NCI-H146 (cell line): ENCODE measurements around the gene DLEC1.
A peak's percentile ranks its signal among the peaks of the same experiment; 100 is the strongest.

Source experiments
- DNase-seq: peaks from one replicate; lab custom pipeline; 2025; lab: John Stamatoyannopoulos, UW

The DLEC1 gene, protein sequence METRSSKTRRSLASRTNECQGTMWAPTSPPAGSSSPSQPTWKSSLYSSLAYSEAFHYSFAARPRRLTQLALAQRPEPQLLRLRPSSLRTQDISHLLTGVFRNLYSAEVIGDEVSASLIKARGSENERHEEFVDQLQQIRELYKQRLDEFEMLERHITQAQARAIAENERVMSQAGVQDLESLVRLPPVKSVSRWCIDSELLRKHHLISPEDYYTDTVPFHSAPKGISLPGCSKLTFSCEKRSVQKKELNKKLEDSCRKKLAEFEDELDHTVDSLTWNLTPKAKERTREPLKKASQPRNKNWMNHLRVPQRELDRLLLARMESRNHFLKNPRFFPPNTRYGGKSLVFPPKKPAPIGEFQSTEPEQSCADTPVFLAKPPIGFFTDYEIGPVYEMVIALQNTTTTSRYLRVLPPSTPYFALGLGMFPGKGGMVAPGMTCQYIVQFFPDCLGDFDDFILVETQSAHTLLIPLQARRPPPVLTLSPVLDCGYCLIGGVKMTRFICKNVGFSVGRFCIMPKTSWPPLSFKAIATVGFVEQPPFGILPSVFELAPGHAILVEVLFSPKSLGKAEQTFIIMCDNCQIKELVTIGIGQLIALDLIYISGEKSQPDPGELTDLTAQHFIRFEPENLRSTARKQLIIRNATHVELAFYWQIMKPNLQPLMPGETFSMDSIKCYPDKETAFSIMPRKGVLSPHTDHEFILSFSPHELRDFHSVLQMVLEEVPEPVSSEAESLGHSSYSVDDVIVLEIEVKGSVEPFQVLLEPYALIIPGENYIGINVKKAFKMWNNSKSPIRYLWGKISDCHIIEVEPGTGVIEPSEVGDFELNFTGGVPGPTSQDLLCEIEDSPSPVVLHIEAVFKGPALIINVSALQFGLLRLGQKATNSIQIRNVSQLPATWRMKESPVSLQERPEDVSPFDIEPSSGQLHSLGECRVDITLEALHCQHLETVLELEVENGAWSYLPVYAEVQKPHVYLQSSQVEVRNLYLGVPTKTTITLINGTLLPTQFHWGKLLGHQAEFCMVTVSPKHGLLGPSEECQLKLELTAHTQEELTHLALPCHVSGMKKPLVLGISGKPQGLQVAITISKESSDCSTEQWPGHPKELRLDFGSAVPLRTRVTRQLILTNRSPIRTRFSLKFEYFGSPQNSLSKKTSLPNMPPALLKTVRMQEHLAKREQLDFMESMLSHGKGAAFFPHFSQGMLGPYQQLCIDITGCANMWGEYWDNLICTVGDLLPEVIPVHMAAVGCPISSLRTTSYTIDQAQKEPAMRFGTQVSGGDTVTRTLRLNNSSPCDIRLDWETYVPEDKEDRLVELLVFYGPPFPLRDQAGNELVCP (N-terminal part only)

GRCh38 chr3:38039101-38039898 is at the start of gene DLEC1:
Gene DLEC1 (plus strand): TSS chr3:38039208. CDS start chr3:38039226, 18 bp downstream.
- peak; percentile 51 for DNase-seq

- no peak for DNase-seq
These were observed 49.1 kb upstream of the DLEC1 start for GRCh38 chr3:37989821-37990480.

DNA sequence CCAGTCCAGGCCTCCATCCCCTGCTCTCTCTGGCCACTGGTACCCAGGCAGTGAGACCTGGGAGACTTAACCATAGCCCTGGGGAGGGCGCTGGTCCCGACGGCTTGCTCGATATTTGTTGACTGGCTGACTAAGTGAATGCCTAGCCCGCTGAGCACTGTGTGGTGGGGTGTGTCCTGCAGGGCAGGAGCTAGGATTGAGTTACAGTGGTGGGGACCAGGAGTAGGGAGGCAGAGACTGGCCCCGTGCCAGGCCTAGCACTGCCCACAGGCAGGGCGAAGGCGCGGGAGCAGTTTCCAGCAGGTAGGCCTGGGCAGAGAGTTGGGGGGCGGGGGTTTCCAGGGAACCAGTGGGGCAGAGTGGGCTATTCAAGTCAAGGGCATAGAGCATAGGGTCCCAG is 48.5 kb upstream of the DLEC1 start, which contains the start of gene VILL:
TSS of gene VILL (plus strand) at position 260 of the 400 bp plus-strand sequence. CDS start 2,887 bp downstream, outside the sequence.
- no peak for DNase-seq

DNA sequence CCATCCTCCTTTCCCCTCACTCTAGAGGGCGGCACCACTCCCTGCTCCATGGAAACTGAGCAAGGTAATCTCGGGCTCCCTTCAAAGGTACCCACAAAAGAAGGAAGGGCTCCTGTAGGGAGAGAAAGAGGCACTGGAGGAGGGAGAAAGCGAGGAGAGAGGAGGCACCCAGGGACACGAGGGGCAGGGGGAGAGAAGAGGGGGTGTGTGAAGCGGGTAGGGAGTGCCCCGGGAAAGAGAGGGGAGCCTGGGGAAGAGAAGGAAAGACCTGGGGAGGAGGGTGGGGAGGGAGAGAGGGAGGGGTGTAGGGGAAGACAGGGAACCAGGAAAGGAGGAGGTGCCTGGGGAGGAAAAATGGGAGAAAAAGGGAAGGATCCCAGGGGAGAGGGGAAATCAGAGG is 47.9 kb upstream of the DLEC1 start:
- no peak for DNase-seq

DNA sequence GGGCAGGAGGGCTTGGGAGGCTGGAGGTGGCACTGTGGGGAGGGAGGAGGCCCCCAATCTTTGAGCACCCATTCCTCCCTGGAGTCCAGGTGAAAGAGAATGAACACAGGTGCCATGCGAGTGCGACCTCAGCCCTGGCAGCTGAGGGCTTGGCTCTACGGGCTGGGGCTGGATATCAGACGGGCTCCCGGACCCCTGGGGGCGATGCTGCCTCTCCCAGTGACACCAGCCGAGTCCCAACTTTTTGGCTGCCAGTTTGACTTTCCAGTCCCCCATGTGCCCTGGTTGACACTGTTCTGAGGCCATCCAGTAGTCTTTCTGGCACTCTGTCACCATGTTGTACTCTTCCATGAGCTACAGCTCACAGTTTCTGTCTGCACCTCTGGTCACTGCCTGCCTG is 47.2 kb upstream of the DLEC1 start:
- DNase-seq, result no peak

DNA sequence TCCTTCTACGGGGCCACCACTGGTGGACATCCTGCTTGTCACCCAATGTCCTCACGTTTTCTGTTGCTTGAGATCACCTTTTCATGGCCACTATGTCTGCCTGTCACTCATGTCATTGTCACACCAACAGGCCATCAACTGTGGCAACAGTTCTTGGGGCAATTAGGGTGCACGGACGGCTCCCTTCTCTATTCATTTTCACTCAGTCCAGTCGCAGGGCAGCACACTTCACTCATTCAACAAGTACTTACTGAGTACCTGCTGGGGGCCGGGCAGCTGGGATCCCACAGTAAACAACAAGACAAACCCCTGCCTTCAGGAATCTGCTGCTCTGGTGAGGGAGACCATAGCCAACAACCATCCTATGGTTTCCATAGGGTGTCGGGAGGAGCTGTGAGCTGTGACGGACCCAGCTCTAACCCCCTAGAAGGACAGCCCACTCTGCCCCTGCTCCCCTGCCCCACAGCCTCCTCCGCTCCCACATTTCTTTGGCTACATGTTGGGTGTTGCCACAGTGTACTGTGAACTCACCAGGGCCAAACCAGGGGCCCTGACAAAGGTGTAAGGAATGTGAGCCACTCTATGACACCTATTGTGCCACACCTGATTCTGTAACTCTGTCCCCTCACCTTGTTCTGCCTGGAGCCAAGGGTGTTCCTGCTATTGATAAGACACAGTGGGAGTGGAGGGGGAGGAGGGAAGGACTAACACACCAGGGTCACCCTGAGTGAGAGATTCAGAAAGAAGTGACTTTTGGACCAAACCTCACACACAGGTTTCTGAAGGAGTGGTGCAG is 46.5 kb upstream of the DLEC1 start:
- DNase-seq, result no peak

GRCh38 chr3:37993067-37993455 is 45.9 kb upstream of the DLEC1 start:
- no peak for DNase-seq

GRCh38 chr3:37993460-37993819 is 45.6 kb upstream of the DLEC1 start:
- no peak for DNase-seq

DNA sequence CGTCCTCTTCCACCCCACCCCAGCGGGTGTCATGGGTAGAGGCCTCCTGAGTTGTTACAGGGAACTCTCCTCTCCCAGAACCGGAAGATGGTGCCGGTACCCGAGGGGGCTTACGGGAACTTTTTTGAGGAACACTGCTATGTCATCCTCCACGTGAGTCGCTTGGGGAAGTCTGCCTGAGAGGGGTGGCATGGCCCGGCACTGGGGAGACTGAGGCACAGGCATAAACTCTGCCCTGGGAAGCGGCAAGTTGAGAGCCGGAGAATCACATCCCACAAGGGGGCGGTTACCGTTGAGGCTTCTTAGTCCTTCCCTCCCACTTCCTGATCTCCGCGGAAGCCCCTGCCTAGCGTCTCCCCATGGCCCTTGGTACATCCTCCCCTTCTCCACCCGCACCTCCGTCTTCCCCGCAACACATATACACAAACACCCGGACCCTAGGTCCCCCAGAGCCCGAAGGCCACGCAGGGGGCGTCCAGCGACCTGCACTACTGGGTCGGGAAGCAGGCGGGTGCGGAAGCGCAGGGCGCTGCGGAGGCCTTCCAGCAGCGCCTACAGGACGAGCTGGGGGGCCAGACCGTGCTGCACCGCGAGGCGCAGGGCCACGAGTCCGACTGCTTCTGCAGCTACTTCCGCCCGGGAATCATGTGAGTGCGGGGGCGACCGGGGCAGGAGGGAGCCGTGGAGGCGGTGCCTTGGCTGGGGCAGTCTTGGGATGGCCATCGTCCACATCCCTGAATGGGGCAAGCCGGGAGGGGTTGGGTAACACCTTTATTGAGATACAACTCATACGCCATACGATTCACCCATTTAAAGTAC is 45.0 kb upstream of the DLEC1 start:
- DNase-seq, result peak; percentile 67

- DNase-seq, result no peak
These were observed 44.4 kb upstream of the DLEC1 start for GRCh38 chr3:37994639-37994972.

DNA sequence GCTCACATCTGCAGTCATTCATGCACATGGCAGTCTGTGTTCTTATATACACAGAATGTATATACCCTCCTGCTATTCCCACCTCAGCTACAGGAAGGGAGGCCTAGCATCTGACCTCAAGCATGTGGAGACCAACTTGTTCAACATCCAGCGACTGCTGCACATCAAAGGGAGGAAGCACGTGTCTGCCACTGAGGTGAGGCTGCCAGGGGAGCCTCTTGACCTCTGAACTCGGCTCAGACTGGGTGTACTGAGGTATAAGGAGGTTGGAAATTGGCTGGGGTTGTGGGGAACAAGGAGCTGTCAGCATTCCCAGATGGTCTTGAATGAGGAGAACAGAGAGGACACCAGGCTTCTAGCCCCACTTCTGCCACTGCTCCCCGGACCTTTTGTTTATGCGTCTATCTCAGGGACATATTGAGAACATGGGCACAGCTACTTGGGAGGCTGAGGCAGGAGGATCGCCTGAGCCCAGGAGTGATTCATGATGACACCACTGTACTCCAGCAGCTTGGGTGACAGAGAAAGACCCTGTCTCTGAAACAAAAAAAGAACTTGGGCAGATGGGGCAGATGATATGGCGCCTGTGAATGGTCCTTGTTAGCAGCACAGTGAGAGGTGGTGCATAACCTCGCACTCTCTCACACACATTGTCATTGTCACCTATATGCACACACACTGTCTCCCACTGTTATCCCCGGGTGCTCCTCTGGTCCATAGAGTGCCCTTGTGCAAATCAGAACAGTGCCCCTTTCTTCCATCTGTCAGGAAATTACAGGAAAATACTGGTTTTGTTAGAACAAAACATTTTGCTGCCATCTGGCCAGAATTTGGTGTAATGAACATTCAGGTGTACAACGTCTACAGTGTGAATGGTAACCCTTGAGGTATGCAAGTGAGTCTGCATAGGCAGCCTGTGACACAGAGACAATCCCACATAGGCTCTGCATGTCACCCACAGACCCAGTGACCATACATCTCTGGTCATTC is 43.1 kb upstream of the DLEC1 start:
- DNase-seq, result no peak

DNA sequence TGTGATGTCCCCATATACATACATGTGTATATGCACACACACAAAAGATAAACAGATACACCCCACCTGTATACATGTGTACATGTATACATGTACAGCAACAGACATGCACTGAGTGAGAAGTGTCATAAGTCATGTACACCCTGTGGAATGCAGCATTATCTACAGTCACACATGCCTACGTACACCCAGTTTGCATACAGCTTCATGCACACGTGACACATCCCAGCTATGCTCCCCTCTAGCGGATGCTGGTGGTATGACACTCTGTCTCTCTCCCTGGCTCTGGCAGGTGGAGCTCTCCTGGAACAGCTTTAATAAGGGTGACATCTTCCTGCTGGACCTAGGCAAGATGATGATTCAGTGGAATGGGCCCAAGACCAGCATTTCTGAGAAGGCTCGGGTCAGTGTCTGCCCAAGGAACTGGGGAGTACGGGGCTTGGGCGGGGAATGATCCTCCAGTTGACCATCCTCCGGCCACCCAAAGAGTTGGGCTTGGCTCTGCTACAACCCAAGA is 42.2 kb upstream of the DLEC1 start:
- peak; percentile 57 for DNase-seq

GRCh38 chr3:37997342-37997741 is 41.7 kb upstream of the DLEC1 start:
- no peak for DNase-seq

DNA sequence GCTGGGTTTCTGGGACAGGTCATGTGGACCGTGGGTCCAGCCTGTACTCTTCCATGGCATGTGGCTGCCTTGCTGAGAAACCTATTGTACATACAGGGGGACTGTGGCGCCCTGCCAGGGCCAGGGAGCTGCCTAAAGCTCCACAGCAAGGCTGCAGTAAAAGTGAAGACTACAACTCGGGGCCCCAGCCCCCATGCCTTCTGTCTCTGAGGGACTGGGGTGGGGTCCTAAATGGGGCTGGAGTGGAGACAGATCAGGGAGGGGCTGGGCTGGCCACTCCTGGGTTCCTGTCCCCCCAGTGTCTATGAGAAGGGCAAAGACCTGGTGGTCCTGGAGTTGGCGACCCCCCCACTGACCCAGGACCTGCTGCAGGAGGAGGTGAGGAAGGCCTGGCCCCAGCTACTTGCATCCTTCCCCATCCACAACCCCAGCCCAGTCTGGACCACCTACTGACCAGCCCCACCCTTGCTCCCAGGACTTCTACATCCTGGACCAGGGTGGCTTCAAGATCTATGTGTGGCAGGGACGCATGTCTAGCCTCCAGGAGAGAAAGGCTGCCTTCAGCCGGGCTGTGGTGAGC is 41.1 kb upstream of the DLEC1 start:
- DNase-seq, result no peak

- DNase-seq, result no peak
These were observed 39.2 kb upstream of the DLEC1 start for GRCh38 chr3:37999836-38000235.

DNA sequence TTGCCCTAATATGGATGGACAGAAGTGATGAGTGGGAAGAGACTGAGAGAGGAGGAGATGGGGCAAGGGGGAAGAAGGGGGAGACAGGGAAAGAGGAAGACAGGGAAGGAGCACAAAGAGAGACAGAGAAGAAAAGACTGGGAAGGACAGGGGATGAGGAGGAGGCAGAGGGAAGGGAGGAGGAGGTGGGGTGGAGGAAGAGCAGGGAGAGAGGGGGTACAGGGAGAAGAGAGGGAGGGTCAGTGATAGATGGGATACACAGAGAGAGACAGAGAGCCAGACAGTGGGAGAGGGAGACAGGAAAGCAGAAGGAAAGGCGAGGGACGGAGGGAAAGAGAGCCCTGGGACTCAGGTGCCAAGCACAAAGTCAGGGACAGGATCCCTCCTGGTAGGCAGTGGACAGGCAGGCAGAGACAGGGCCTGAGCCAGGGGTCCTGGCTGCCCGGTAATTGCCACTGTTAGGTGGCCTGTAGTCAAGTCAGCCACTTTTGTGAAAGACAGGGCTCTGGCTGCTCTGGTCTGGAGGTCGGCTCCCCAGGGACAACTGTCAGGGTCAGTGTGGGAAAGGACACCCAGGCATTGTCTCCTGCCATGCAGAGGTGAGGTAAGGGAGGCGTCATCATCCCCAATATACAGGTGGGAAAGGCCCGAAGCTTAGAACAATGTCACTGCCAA is 38.6 kb upstream of the DLEC1 start:
- DNase-seq, result no peak
